Left lobe of liver (tissue), 2 donors: ENCODE results near the gene PHAF1. TPM values are rescaled to one million over a fixed set of nuclear protein-coding genes. Genes with fewer than 3 reads are reported as not detected.

ENCODE experiments used
- ATAC-seq: fragments of 200-7000 bp; cut with Tn5 transposase; one replicate; pipeline ENCODE4 v1.9.1; 2020; ENCODE audit warnings: mild to moderate bottlenecking, moderate library complexity
- DNase-seq: peaks from one replicate; pipeline ENCODE4 v3.0.0-alpha.2; 2020; ENCODE audit warnings: low spot score
- total RNA-seq: library from RNA; stranded (reverse); gene quantifications from one replicate; pipeline ENCODE4 v1.2.1, GENCODE V29; 2021
- donor health status: DM: no; HTN: no; CAD: no; lungs with moderate emphysema.
- donor health status: DM: no; HTN: yes; CAD: no.

PHAF1 gene
- total RNA-seq, 1 donor from 2014 or later: 29.1 TPM

DNA sequence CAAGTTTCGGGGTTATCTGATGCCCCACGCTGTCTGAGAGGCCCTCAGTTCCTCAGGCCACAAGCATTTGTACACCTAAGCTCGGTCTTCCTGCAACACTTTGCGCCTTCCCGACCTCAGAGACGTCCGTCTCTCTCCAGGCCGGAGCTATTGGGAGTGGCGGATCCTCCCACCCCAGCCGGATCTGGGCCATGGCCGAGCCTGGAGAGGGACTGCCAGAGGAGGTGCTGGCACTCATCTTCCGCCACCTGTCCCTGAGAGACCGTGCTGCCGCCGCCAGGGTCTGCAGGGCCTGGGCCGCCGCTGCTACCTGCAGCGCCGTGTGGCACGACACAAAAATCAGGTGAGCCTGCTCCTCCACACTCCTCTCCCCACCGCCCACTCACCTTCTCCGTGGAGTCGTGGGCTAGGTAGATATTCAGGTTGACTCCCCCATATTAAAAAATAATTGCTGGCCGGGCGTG lies 51.9 kb downstream of the PHAF1 start:
- ATAC-seq: no peak
- peak; percentile 47 for DNase-seq

GRCh38 chr16:67162506-67163163 lies 52.9 kb downstream of the PHAF1 start:
- no peak for ATAC-seq
- no peak for DNase-seq

GRCh38 chr16:67163164-67163998 lies 53.6 kb downstream of the PHAF1 start:
- ATAC-seq: peak; percentile 29
- peak; percentile 67 for DNase-seq

GRCh38 chr16:67163999-67164558 lies 54.3 kb downstream of the PHAF1 start:
- ATAC-seq (peak; percentile 3), DNase-seq (peak; percentile 45)

DNA sequence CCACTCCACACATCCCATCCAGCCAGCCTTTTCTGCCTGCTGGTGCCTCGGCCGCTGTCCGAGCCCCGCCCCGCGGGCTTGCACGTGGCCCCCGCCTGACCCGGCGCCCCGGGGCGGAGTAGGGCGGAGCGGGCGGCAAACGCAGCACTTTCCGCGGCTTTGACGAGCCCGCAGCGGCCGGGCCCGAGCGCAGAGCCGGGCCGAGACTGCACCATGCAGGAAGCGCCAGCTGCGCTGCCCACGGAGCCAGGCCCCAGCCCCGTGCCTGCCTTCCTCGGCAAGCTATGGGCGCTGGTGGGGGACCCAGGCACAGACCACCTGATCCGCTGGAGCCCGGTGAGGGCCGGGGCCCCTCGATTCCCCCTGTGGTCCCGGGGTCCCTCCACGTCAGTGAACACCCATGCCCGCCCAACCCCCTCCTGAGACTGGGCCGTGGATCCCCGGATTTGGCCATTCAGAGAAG lies 54.9 kb downstream of the PHAF1 start, which contains the start of gene HSF4:
Gene HSF4 (plus strand): TSS at position 147 of the 463 bp plus-strand sequence. CDS start 67 bp downstream, at position 214.
- ATAC-seq: peak; percentile 66
- DNase-seq: peak; percentile 87

DNA sequence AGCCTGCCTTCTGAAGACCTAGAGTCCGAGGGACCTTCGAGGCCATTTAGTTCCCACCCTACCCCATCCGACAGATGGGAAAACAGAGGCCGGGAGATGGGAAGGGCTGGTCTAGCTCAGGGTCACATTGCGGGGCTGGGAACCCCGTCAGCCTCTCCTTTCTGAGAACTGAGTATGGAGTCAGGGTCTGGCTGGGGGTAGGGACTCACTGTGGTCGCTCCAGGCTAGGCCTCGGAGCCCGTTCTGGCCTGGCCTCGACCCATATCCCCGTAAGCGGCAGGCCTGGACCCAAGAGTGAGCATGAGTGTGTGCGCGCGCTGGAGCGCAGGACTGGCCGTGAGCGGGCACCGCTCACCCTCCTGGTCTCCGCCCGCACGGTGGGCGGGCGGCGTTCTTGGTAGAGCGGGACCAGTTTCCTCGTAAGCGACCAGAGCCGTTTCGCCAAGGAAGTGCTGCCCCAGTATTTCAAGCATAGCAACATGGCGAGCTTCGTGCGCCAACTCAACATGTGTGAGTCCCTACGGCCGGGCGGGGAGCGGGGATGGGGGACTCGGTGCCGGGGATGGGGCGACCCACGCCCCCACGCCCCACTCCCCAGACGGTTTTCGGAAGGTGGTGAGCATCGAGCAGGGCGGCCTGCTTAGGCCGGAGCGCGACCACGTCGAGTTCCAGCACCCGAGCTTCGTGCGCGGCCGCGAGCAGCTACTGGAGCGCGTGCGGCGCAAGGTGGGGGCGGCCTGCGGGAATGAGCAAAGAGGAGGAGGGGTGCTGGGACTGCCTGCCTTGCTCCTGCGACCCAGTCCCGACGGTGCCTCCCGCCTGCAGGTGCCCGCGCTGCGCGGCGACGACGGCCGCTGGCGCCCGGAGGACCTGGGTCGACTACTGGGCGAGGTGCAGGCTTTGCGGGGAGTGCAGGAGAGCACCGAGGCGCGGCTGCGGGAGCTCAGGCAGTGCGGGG lies 55.7 kb downstream of the PHAF1 start:
- DNase-seq (peak; percentile 45), ATAC-seq (no peak)

GRCh38 chr16:67166110-67166547 lies 56.4 kb downstream of the PHAF1 start:
- DNase-seq (no peak), ATAC-seq (no peak)

DNA sequence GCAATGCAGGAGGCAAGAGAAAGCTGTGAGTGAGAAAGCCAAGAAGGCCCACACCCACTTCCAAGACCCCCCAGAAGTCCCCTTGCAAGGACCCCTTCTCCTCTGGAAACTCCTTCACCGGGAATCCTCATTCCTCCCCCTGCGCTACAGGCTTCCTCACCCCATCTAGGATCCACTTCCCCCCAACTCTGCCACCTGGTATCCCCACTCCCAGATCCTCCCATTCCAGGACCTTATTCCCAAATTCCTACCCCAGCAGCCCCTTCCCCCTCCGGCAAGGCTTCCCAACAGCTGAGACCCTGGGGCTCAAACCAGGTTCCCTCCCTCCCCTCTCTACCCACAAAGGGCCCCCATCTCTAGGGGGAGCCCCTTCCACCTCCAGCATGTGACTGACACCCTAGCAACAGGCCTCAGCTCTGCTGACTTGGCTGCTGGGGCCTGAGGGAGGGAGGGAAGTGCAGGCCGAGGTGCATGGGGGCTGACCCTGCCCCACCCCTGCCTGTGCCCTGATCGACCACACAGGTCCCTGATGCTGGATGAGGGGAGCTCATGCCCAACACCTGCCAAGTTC lies 56.9 kb downstream of the PHAF1 start:
- ATAC-seq (no peak), DNase-seq (no peak)

DNA sequence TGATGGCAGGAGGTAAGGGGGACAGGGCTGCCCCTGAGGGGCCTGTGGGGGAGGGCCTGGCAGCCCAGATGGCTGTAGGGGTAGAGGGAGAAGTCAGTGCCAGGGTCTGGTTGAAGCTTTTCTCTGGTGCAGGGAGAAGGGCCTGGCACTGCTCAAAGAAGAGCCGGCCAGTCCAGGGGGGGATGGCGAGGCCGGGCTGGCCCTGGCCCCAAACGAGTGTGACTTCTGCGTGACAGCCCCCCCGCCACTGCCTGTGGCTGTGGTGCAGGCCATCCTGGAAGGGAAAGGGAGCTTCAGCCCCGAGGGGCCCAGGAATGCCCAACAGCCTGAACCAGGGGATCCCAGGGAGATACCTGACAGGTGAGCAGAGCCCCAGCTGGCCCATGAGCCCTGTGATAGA lies 57.8 kb downstream of the PHAF1 start:
- no peak for ATAC-seq
- no peak for DNase-seq

GRCh38 chr16:67169011-67169451 lies 59.3 kb downstream of the PHAF1 start:
- DNase-seq: no peak
- ATAC-seq: no peak

GRCh38 chr16:67169642-67170167 lies 60.0 kb downstream of the PHAF1 start:
- DNase-seq: no peak

GRCh38 chr16:67170168-67170948 lies 60.6 kb downstream of the PHAF1 start, which contains the start of gene NOL3:
NOL3 (plus strand) TSS chr16:67170538.
- peak; percentile 59 for ATAC-seq

More at GRCh38 chr16:67169642-67170167, 60.0 kb downstream of the PHAF1 start:
- ATAC-seq: no peak

GRCh38 chr16:67170949-67171649 lies 61.4 kb downstream of the PHAF1 start:
- ATAC-seq (peak; percentile 5), DNase-seq (no peak)

More at GRCh38 chr16:67170168-67170948, 60.6 kb downstream of the PHAF1 start, which contains the start of gene NOL3:
- DNase-seq: peak; percentile 85

- DNase-seq (no peak), ATAC-seq (no peak)
These were observed 63.6 kb downstream of the PHAF1 start for GRCh38 chr16:67173323-67173722.

DNA sequence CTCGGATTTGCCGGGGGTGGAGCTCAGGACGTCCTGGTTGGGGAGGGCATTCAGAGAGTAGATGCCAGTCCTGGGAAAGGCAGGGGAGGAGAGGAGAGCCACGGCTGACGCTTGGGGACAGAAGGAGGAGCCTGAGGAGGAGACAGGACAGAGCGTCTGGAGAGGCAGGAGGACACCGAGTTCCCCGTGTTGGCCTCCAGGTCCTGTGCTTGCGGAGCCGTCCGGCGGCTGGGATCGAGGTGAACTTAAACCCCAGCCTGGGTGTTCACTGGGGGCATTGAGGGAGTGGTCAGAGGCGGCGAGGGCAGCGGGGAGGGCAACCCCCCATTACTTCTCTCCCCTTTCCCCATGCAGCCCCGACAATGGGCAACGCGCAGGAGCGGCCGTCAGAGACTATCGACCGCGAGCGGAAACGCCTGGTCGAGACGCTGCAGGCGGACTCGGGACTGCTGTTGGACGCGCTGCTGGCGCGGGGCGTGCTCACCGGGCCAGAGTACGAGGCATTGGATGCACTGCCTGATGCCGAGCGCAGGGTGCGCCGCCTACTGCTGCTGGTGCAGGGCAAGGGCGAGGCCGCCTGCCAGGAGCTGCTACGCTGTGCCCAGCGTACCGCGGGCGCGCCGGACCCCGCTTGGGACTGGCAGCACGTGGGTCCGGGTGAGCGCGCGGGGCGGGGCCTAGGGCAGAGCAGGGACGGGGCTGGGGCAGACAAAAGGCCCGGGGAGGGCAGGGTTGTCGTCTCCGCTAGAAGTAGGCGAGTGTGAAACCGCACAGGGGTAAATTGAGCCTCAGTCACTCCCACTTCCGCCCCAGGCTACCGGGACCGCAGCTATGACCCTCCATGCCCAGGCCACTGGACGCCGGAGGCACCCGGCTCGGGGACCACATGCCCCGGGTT lies 64.3 kb downstream of the PHAF1 start:
- ATAC-seq (peak; percentile 72), DNase-seq (peak; percentile 96)

- ATAC-seq: no peak
- no peak for DNase-seq
These were observed 65.0 kb downstream of the PHAF1 start for GRCh38 chr16:67174706-67175231.

- ATAC-seq: no peak
- no peak for DNase-seq
These were observed 66.9 kb downstream of the PHAF1 start for GRCh38 chr16:67176662-67177061.
